ENCODE measurements around the gene SRD5A3. TPM values are rescaled to one million over a fixed set of nuclear protein-coding genes. Genes with fewer than 3 reads are reported as not detected.

SRD5A3 gene
- total RNA-seq, 1 donor from 2014 or later: 5.0 TPM

DNA sequence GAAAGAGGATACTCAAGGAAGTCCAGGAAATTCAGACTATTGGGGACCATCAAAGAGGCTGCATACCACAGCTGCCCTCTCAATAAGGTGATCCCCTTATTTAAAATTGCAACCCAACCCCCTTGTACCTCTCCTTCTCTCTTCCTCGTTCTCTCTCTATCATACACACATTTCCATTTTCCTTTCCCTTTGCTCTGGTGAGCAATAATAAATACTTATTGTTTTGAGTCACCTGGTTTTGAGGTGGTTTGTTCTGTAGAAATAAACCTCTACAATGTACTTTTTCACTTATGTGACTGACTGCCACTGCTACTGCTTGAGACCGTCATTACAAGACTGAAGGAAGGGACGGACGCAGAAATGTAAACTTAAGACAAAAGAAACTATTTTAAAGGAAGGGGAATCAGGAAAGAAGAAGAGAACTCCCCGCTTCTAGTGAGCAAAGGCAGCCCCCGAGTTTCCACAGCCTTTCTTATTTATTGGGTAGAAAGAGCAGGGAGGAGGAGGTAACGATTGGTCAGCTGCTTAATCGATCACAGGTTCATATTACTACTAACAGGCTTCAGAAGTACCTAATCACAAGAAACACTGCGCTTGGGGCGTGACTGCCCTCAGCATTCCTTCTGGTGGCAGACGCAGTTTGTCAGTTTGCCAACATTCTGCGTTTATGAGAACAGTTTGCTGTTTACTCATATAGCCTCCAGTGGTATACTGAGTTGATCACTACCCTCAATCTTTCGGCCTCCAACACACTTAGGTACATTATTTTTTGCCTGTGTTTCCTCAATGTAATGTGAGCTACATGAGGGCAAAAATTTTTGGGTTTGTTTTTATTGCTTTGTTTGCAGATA, 32.8 kb downstream of the SRD5A3 start:
- DNase-seq: no peak

DNA sequence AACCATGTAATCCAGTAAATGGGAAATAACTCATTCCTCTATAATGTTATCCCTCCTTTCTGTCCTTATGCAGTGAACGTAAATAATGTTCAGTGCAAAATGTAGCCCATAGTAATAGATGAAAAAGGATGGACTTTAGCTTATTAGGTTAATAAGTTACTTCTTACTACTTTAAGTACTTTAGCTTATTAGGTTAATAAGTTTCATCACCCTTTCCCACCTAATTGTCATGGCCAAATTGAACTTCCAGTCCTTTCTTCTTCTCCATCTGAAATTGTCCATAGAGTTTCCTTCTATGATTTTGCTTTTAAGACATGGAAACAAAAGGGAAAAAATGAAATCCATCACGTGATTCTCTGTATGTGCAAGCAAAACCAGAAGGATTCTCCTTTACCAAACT, 34.5 kb downstream of the SRD5A3 start:
- no peak for DNase-seq

DNA sequence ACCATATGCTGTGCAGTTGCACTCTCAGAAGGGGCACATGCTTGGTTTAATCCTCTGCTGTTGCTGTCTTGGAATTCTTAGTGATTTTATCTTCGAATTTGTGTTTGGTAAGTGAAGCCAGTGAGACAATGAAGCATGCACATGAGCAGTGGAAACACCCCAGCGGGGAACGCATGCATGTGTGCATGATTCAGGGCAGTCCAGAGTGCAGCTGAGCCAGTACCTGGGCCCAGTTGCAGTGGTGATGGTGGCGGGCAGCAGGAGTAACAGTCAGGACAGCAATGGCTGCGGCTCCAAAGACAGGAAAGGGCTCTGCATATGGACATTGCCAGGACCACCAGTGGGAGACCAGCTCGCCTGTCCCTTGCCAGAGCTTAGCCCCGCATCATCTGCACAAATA, 35.5 kb downstream of the SRD5A3 start:
- no peak for DNase-seq

DNA sequence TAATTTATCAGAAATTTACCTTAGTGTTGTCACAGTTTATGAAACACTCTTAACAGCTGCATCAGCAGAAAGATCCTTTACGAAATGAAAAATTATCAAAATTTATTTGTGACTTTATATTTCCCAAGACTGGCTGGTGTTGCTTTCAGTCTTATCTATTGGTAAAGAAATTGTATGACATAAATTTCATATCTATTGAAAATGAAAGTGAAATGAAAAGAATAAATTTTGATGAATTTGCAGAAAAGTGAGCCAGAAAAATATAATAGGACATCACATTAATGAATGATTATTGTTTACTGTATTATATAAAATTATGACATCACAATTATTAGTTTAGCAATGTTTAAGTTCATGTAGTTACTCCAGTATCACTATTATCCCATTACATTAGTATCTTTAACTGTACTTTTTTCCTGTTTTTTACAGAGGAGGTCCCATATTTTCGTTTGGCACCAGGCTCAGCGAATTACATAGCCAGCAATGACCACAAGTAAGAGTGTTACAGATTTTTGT, 36.5 kb downstream of the SRD5A3 start:
- DNase-seq: no peak

DNA sequence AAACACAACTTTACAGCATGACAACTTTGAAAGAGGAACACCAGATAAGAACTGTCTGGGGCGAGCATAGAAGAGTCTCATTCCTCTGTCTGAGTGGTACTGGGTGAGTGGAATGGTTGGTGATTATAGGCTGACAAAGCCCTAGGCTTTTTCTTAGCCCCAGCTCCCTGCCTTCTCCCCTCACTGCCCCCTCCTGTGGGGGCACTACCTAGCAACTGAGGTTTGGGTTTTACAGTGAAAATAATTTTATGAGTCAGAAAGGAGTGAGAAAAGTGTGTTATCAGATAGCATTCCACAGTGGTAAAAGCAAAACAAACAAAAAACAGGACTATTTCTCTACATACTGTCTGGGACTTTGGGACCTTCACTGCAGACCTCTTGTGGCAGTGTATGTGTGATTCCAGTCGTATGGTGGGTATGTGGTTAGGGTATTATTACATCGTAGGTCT, 39.2 kb downstream of the SRD5A3 start:
- DNase-seq: no peak

DNA sequence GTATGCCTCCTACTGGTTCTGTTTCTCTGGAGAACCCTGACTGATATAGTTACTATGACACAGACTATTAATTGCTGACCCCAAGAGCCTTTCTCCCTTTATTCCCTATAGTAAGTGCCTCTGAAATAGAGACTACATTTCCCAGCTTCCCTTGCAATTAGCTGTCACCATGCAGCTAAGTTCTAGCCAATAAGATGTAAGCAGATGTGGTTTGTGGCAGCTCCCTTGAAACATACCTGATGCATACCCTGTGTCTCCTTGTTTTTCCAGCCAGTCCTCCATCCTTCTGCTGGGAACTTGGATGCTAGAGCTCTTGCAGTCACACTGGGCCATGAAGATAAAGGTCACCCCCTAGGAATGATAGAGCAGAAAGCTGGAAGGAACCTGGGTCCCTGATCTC, 40.0 kb downstream of the SRD5A3 start:
- DNase-seq: no peak

DNA sequence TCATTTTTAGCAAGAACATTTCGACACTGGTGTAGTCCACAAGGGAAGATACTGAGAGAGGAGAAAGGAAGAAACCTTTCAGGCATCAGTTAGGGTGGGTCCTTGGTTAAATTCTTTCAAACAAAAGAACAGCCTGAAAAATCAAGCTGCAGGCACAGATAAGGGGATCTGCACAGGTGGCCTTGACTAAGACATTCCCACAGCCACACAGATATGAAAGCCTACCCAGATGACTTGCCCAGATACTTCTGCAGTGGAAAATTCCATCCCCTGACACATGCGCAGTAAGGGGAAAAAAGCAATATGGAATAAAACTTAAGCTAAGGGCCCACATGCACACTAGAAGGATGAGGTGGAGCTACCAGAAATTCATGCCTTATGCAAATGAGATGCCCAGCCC, 40.8 kb downstream of the SRD5A3 start:
- no peak for DNase-seq

DNA sequence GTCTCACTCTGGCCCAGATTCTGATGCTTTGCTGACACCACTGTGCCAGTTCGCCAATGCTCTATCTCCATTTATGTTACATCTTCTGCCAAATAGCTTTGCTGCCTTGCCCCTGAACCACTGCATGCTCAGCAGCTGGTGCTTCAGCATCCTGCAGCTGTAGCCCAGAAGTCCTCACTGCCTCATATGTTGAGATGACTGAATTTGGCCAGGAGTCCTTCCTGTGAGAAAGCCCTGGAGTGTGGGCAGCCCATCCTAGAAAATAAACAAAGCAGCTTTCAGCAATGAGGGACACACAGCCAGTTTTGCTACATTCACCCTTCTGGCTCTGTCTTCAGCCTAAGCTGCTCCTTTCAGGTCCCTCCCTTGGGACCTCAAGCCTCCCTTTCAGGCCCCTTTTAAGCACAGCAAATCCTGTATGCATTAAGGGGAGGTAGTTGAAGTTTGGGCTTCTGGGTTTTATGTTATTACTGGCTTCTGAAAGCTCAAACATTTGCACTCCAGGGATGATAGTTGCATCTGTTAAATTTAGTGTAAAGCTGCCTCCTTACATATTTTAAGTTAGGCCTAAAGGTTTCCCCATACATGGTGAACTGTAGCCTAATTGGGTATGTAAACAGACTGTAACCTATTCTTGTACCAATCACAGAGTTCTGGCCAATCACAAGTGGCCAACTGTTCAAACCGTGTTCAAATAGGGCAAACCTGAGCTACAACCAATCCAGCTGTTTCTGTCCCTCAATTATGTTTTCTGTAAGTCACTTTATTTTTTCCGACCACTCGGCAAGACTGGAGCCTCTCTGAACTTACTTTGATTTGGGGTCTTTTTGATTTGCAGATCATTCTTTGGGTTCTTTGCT, 47.6 kb downstream of the SRD5A3 start:
- peak; percentile 32 for DNase-seq

DNA sequence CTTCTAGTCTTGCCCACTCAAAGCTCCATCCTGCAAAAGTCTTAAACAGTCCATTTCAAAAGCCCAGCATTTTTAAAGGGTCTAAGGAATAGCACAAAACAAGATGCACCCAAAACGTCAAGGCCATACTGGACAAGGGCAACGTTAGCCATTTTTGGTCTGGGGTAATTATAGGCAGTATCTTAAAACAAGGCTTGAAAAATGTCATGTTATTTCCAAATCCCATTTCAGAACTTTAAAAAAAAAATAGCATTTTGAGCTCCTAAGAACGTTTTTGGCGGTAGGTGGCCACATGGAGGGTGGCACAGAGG, 49.1 kb downstream of the SRD5A3 start:
- DNase-seq: no peak

DNA sequence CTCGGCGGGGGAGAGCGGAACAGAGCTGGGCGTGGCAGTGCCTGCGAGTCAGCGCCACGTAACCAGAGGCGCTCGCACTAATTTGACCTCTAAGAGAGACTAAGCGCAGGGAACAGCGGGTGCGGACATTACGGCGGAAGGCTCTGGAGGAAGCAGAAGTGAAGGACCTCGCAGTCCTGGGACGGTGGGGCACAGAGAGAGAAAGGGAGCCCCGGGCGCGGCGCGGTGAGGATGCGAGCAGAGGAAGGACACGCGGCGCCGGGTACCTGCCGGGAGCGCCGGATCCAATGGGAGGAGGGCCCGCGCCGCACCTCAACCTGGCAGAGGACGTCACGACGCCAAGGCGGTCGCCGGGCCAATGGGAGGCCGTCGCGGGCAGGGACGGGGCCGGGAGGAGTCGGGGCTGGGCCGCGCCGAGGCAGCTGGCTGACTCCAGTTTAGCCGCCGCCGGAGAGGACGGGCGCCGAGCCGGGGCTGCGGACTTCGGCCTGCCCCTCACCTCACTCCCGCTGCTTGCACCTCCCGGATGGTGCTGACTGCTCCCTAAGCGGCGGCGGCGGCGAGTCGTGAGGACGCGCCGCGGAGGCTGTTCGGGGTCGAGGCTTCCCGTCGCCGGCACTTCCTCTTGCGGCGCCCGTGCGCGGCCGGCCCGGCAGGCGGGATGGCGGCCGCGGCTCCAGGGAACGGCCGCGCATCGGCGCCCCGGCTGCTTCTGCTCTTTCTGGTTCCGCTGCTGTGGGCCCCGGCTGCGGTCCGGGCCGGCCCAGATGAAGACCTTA, 49.7 kb downstream of the SRD5A3 start, which contains the start of gene TMEM165:
TMEM165 (plus strand) TSS at position 429 of the 779 bp plus-strand sequence; CDS start at position 662, 233 bp downstream.
- peak; percentile 93 for DNase-seq

DNA sequence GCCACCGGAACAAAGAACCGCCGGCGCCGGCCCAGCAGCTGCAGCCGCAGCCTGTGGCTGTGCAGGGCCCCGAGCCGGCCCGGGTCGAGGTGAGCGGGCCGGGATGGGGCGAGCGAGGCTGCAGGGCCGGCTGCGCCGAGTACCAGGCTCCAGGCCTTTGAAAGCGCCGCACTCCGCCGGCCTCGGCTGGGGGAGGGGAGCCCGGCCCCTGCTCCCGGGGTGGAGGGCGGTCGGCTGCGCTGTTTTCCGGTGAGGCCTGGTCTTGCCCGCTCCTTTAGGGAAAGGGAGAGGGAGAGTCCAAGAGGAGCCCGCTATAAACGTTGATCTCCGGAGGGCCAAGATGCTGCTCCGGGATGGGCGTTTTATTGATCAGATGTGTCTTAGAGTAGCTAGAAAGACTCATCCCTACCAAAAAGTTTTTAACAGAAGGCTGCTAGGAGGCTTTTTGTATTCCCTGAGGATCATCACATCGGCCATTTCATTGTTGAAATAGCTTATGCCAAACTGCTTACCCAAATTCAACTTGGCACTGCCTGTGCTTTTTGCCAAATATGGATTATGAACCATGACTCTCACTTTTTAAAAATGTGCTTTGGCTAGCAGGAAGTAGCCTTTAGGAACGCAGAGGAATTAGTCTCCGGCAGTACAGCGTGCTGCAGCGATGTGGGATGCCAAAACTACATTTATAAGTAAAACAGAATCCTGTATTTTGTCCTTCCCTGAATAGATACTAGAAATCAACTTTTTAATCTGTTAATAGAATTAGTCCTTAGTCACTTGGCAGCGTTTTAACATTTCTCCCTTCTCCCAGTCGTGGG, 50.5 kb downstream of the SRD5A3 start:
- DNase-seq: peak; percentile 72

DNA sequence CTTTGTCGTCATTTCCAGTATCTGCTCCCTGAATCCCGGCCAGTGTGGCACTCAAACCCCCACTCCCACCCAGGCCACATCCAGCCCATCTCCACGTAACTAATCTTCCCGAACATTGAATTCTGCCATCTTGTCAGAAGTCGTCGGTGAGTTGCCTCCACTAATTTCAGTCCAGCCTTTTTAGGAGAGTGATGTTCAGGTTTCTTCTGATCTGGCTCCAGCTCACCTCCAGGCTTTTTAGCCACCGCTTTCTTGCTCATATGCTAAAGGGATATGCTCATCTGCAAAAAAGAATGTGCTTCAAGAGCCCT, 51.0 kb downstream of the SRD5A3 start:
- no peak for DNase-seq

DNA sequence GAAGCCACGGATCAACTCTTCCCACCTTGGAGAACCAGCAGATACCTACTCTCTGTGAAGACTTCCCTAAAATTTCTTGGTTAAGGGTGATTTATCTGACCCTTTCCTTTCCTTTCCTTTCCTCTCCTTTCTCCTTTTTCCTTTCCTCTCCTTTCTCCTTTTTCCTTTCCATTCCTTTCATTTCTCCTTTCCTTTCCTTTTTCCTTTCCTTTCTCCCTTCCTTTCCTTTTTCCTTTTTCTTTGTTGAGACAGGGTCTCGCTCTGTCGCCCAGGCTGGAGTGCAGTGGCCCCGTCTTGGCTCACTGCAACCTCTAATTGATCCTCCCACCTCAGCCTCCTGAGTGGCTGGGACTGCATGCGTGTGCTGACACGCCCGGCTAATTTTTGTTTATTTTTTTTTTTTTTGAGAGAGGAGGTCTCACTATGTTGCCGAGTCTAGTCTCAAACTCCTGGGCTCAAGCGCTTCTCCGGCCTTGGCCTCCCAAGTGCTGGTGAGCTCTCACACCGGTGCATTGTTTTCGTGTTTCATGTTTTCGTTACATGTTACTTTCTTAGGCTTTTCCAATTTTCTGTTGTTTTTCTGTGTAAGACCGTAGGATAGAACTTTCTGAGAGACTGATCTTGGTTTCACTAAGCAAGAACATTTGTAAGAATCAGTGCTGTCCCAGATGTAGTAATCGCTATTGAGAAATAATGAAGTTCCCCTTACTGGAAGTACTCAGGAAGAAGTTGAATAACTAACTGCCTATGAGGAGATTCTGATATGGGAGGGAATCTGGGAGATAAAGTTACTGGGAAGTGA, 51.7 kb downstream of the SRD5A3 start:
- DNase-seq: peak; percentile 12

DNA sequence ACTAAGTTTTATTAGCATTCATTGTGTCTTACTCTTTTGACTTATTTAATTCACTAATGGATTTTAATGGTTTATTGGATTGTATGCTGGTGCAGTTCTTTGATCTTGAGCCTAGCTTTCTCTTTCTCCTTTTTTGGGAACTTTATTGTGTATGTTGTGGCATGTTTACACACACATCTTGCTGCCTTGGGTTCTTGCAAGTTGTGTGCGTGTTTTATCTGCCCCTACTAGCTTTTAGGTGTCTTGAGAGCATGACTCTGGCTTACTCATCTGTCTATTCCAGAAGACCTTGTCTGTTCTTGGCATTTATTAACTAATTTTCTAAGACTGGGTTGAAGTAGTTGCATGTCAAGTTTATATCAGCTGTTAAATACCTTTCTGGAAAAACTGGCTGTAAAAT, 52.4 kb downstream of the SRD5A3 start:
- DNase-seq: peak; percentile 11

DNA sequence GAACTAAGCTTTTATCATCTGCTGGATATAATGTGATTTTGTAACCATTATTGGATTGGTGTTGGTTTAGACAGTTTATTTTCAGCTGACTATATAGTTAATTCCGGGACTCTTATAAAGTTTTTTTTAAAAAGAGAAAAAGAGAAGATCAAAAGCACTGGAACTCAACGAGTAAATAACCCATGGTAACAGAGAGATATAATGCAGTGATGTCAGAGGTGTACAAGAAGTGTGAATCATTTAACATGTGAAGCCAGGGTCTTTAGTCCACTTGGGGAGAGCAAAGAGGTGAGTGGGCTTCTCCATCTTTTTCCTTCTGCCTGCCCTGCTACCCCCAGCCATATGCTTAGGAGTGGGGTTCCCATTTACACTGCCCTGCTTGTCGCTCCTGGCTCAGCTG, 52.9 kb downstream of the SRD5A3 start:
- DNase-seq: no peak

DNA sequence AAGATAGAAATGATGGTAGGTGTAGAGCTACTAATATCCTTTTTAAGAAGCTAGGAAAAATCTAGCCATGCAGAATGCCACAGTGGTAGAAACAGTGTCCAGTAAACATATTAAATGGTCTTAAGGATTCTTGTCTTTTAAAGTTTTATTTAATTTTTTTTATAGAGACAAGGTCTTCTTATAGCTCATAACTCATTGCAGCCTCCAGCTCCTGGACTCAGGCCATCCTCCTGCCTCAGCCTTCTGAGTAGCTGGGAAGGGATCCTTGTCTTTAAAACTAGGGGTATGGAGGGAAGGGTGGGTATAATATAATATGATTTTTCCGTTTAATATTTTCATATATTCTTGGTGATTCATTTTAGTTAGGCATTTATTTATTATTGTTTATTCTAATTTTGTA, 53.5 kb downstream of the SRD5A3 start:
- DNase-seq: no peak

DNA sequence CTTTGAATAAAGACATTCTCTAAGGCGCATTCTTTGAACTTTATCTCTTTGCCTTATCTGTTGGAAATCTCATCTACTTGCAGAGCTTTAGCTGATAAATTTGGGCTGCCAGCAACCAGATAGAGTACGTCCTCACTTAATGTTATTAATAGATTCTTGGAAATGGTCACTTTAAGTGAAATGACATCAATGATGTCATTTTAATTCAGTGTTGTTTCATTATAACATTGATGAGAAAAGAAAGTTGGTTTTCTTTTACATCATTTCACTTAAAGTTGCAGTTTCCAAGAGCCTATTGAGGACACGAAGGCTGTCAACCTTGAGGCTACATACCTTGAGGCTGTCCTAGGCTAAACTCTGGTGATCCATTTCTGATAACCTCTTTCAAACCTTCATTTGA, 59.0 kb downstream of the SRD5A3 start:
- DNase-seq: no peak

DNA sequence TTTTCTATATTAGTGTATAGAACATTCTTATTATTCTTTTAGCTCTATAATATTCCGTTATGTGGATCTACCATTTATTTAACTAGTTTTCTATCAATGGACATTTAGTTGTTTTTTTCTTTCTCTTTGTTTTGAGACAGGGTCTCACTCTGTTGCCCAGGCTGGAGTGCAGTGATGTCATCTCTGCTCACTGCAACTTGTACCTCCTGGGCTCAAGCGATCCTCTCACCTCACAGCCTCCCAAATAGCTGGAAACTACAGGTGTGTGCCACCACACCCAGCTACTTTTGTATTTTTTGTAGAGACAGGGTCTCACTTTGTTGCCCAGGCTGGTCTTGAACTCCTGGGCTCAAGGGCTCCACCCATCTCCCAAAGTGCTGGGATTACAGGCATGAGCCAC, 60.5 kb downstream of the SRD5A3 start:
- no peak for DNase-seq

DNA sequence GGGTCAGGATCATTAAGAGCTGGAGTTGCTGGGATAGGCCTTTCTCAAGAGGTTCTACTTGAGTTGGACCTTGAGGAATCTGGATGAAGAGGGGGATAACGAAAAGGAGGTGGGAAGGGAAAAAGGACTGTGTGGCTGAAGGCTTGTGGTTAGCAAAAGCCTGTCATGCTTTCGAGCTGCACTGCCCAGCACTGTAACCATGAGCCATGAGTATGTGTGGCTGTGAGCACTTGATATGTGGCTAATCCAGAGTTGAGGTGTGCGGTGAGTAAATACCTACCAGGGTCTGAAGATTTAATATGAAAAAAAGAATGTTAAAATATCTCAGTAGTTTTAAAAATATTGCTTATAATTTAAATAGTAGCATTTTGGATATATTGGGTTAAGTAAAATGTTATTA, 61.1 kb downstream of the SRD5A3 start:
- no peak for DNase-seq

DNA sequence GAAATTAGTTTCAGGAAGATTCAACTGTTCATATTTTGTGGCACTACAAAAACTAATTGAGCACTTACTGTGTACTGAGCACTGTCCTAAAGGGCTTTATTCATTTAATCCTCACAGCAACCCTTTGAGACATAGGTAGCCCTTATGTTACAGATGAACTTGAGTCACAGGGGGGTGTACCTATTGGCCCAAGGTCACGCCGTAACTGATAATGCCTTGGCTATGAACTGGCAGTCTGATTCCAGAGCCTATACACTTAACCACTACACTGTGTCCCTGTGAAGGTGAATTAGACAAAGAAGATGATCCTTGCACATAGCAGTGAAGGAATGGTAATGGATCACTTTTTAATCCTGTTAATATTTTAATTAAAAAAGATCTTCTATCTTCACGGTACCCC, 61.7 kb downstream of the SRD5A3 start:
- no peak for DNase-seq
